Kidney (tissue), 14 donors: ENCODE data around the gene KDM8. TPM values are rescaled to one million over a fixed set of nuclear protein-coding genes. Genes with fewer than 3 reads are reported as not detected.

Source experiments
- DNase-seq, 5 donors: peaks; one replicate each; pipeline ENCODE4 v3.0.0-alpha.2; 2013 to 2020
- FAIRE-seq: peaks from 2 replicates; lab custom pipeline; 2012; peaks lifted over from hg19 to GRCh38; lab: Jason Lieb, UNC
- H3K27ac ChIP-seq, 2 donors: one replicate each; pipeline ENCODE4 v1.7.0; 2013; ENCODE audit warnings: low read depth in 2 of 2, low read length in 2 of 2, inconsistent platforms in 1 of 2
- H3K27me3 ChIP-seq: one replicate; pipeline ENCODE4 v1.7.1; 2013; ENCODE audit warnings: low read length, inconsistent platforms; ENCODE audit not compliant: control insufficient read depth, insufficient read depth
- H3K36me3 ChIP-seq, 3 donors: one replicate each; pipeline versions ENCODE4 v1.7.0 to v1.7.1; 2013; ENCODE audit warnings: low read length in 3 of 3, control low read depth in 1 of 3, inconsistent platforms in 1 of 3; ENCODE audit not compliant: insufficient read depth in 3 of 3, control insufficient read depth in 2 of 3
- H3K4me1 ChIP-seq, 3 donors: one replicate each; pipeline versions ENCODE4 v1.7.0 to v1.7.1; 2013; ENCODE audit warnings: low read length in 3 of 3, inconsistent platforms in 1 of 3, low read depth in 1 of 3; ENCODE audit not compliant: control insufficient read depth in 2 of 3, insufficient read depth in 2 of 3
- H3K4me3 ChIP-seq, 3 donors: one replicate each; pipeline versions ENCODE4 v1.7.0 to v1.8.1; 2013; ENCODE audit warnings: low read length in 3 of 3, control low read depth in 1 of 3, inconsistent platforms in 1 of 3
- H3K9ac ChIP-seq, 3 donors: one replicate each; pipeline versions ENCODE4 v1.7.0 to v1.7.1; 2013; ENCODE audit warnings: low read length in 3 of 3, control low read depth in 1 of 3, inconsistent platforms in 1 of 3
- H3K9me3 ChIP-seq, 3 donors: one replicate each; pipeline versions ENCODE4 v1.7.0 to v1.7.1; 2013; ENCODE audit warnings: low read length in 3 of 3, control low read depth in 1 of 3, inconsistent platforms in 1 of 3; ENCODE audit not compliant: control insufficient read depth in 2 of 3, insufficient read depth in 1 of 3
- intact Hi-C: fragments of 100-400 bp; cut with DNase I; formaldehyde crosslinking; loops from one replicate; pipeline ENCODE4 v1.11.1; 2022
- polyA plus RNA-seq: library from polyadenylated mRNA; stranded (reverse); fragments of 350-450 nt; fragmentation: Illumina TruSeq; extraction: RNeasy Lipid Tissue Mini Kit (QIAGEN cat#74804); gene quantifications from one replicate; pipeline ENCODE4 v1.2.3, GENCODE V29; 2014; ENCODE audit warnings: low read depth, low replicate concordance; ENCODE audit not compliant: insufficient read depth
- total RNA-seq: library from RNA; stranded (reverse); fragmentation: NEBNext Ultra II Directional; extraction: Animal tissue kit (Norgen Biotek cat#: 25700); gene quantifications from one replicate; pipeline ENCODE4 v1.2.1, GENCODE V29; 2021
- TF ChIP-seq, protein P1 (sequence below): IDR thresholded peaks from 3 replicates; pipeline ENCODE4 v1.5.1; 2012; ENCODE audit warnings: mild to moderate bottlenecking, moderate library complexity, borderline replicate concordance; ENCODE audit not compliant: insufficient read depth; ENCODE audit errors: extremely low read depth
- donor health status: control.
- donor health status: control.
- donor health status: control.
- donor health status: control.
- donor health status: control.
- donor health status: DM: yes; HTN: yes; CAD: no.
- donor health status: Normal renal cell carcinoma (clear cell type).

Gene KDM8
- total and polyA plus RNA-seq, 2 donors from 2014 or later, result 6.3 to 8.5 TPM

DNA sequence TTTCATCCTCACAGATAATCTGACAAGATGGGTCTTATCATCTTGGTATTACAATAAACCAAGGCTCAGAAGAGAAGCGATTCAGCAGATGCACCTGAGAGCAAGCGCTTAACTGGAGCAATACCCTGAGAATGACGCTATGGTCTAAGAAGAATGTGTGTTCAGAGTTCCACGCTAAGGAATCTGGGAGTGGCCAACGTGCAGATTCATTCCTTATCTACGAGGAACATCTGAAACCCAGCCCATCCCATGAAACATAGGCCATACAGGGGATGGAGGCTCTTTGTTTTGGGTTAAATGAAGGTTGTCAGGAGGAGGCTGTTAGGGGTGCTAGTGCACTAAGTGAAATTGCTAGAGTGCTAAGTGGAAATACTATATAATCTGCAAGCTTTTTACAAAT lies 28.5 kb upstream of the KDM8 start:
- Histone ChIP-seq H3K9ac (no peak overlapping the region), H3K27me3 (no peaks in the 10 kb centered on the region), H3K36me3 (no peaks in the 10 kb centered on the region), H3K4me3 (no peak overlapping the region), H3K9me3 (peaks cover 0 to 4% (median 0%) of the 10 kb centered on the region in 3 donors), H3K27ac (no peak overlapping the region), H3K4me1 (peaks cover 0 to 2% (median 0%) of the 10 kb centered on the region in 3 donors)
- FAIRE-seq (no peak), DNase-seq (no peak)
- TF ChIP-seq, protein P1, sequence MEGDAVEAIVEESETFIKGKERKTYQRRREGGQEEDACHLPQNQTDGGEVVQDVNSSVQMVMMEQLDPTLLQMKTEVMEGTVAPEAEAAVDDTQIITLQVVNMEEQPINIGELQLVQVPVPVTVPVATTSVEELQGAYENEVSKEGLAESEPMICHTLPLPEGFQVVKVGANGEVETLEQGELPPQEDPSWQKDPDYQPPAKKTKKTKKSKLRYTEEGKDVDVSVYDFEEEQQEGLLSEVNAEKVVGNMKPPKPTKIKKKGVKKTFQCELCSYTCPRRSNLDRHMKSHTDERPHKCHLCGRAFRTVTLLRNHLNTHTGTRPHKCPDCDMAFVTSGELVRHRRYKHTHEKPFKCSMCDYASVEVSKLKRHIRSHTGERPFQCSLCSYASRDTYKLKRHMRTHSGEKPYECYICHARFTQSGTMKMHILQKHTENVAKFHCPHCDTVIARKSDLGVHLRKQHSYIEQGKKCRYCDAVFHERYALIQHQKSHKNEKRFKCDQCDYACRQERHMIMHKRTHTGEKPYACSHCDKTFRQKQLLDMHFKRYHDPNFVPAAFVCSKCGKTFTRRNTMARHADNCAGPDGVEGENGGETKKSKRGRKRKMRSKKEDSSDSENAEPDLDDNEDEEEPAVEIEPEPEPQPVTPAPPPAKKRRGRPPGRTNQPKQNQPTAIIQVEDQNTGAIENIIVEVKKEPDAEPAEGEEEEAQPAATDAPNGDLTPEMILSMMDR, result no peak
- intact Hi-C loops, result loop anchor here (10.0 kb wide), 2 partner anchors 190 to 280 kb away; no protein-coding TSS in a partner anchor

DNA sequence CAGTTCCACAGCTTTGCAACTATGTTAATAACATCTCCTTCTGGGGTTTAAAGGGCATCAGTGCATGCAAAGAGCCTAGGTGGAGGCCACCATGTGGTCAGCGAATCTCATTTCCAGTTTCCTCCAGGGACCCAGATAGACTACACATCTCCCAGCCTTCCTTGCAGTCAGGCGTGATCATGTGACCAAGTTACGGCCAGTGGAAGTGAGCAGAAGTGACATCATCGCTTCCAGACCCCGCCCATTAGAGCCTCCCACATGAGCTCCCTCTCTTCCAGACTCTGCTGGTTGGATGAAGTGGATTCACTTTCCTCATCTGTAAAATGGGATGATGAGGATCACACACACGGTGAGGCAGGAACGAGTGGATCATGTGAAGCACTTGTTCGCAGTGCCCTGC lies 27.4 kb upstream of the KDM8 start:
- Histone ChIP-seq H3K4me1 (peaks cover 0 to 2% (median 0%) of the 10 kb centered on the region in 3 donors), H3K27ac (no peak overlapping the region), H3K27me3 (no peaks in the 10 kb centered on the region), H3K9me3 (peaks cover 0 to 4% (median 0%) of the 10 kb centered on the region in 3 donors), H3K36me3 (no peaks in the 10 kb centered on the region), H3K9ac (no peak overlapping the region), H3K4me3 (no peak overlapping the region)
- intact Hi-C loops, result loop anchor here (10.0 kb wide), 2 partner anchors 189 to 279 kb away; no protein-coding TSS in a partner anchor
- FAIRE-seq, result no peak
- TF ChIP-seq, protein P1, result no peak
- DNase-seq, result no peak

DNA sequence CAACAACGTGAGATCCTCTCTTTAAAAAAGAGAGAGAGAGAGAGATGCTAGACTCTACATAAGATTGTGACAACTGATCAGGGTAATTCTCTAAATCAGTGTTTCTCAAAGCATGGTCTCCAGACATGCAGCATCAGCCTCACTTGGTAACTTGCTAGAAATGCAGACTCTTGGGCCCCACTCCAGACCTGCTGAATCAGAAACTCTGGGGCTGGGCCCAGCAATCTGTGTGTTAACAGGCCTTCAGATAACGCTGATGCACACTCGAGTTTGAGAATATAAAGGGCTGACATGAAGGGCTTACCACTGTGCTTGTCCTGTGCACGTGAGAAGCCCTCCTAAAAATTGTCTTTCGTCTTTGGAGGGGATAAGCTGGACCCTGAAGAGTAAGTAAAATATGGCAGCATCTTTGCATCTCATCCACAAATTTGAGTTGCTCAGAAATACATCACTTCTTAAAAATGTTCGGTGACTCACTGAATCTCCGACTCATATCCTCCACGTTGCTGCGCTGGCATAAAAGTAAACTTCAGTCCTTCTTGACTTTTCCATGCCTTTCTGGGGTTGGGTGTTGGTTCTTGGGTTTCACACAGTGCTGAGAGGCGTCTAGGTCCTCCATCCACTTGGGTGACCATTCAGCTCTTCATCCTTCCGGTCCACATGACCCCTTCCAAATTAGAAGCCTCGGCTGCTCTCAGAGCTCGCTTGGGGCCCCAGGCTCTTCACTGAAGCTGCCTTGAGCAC lies 26.1 kb upstream of the KDM8 start:
- intact Hi-C loops, result loop anchor here (10.0 kb wide), 2 partner anchors 188 to 278 kb away; no protein-coding TSS in a partner anchor
- FAIRE-seq, result no peak

More for the DNA sequence above, 26.1 kb upstream of the KDM8 start:
- Histone ChIP-seq H3K27ac (no peak overlapping the region), H3K4me3 (no peak overlapping the region), H3K4me1 (peaks cover 0 to 2% (median 0%) of the 10 kb centered on the region in 3 donors), H3K9ac (no peak overlapping the region), H3K9me3 (peaks cover 0 to 4% (median 0%) of the 10 kb centered on the region in 3 donors), H3K36me3 (no peaks in the 10 kb centered on the region), H3K27me3 (no peaks in the 10 kb centered on the region)
- no peak for DNase-seq
- TF ChIP-seq, protein P1, result no peak
